Activated T-cell treated with anti-CD3 and anti-CD28 coated beads, Interleukin-2, amount 50 U/mL, for 72 hours (primary cell): ENCODE data around the gene RAB20. TPM values are rescaled to one million over a fixed set of nuclear protein-coding genes. Genes with fewer than 3 reads are reported as not detected.

Source experiments
- ATAC-seq, 2 donors: fragments of 150-1000 bp; cut with Tn5 transposase; replicated peaks in 1 of 2; 2 replicates each; pipeline ENCODE4 v1.10.0; 2021; ENCODE audit warnings: moderate library complexity in 2 of 2, mild to moderate bottlenecking in 1 of 2
- DNase-seq, 2 donors: peaks; one replicate each; pipeline ENCODE4 v3.0.0; 2021 to 2022; ENCODE audit warnings: mixed read lengths in 1 of 2
- H3K27ac Mint-ChIP-seq: one replicate; pipeline ENCODE4 v1.8.0; 2022; ENCODE audit warnings: mild to moderate bottlenecking, moderate library complexity, mixed read lengths
- H3K27me3 Mint-ChIP-seq: one replicate; pipeline ENCODE4 v1.8.0; 2022; ENCODE audit warnings: low read depth, mixed read lengths
- H3K36me3 Mint-ChIP-seq, 2 donors: one replicate each; pipeline ENCODE4 v1.8.0; 2022; ENCODE audit warnings: mixed read lengths in 2 of 2, mild to moderate bottlenecking in 1 of 2; ENCODE audit not compliant: insufficient read depth in 2 of 2
- H3K4me1 Mint-ChIP-seq: one replicate; pipeline ENCODE4 v1.8.0; 2022; ENCODE audit warnings: low read depth, mixed read lengths
- H3K4me3 Mint-ChIP-seq, 2 donors: one replicate each; pipeline ENCODE4 v1.8.0; 2022; ENCODE audit warnings: mild to moderate bottlenecking in 2 of 2, mixed read lengths in 2 of 2, moderate library complexity in 2 of 2
- H3K9me3 Mint-ChIP-seq, 2 donors: one replicate each; pipeline ENCODE4 v1.8.0; 2022; ENCODE audit warnings: mixed read lengths in 2 of 2
- total RNA-seq, 2 donors: library from RNA; stranded (reverse); gene quantifications; one replicate each; pipeline ENCODE4 v1.2.3, GENCODE V29; 2022

RAB20 gene
- total RNA-seq, 2 donors from 2014 or later: 1.8 to 3.0 TPM

DNA sequence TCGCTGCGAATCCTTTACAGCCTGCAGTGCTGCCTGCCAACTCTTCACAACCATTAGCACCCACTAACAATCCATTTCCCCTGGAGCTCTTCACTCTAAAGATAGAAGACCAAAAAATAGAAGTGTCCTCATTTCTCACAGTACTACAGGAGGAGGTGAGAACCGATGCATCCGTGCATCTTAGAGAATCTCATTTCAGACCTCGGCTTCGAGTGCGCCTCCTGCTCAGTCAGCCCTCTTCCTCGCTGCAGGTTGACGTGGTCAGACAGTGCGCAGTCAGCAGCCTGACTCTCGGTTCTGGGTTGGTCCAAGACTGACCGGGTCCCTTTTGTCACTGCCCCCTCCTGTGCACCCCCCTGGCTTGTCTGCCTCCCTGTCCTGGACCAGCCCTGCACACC is 85.3 kb downstream of the RAB20 start:
- no peak overlapping the region for H3K4me3 Mint-ChIP-seq
- H3K36me3 Mint-ChIP-seq: no peaks in the 10 kb centered on the region
- ATAC-seq (no peak), DNase-seq (no peak)
- no peaks in the 10 kb centered on the region for H3K4me1 Mint-ChIP-seq
- no peaks in the 10 kb centered on the region for H3K9me3 Mint-ChIP-seq
- peaks cover 18% of the 10 kb centered on the region for H3K27me3 Mint-ChIP-seq
- H3K27ac Mint-ChIP-seq: no peak overlapping the region

- no peak overlapping the region for H3K4me3 Mint-ChIP-seq
- ATAC-seq: no peak
- no peaks in the 10 kb centered on the region for H3K4me1 Mint-ChIP-seq
- no peak for DNase-seq
- H3K9me3 Mint-ChIP-seq: no peaks in the 10 kb centered on the region
- H3K27me3 Mint-ChIP-seq: peaks cover 23% of the 10 kb centered on the region
- H3K27ac Mint-ChIP-seq: no peak overlapping the region
- H3K36me3 Mint-ChIP-seq: no peaks in the 10 kb centered on the region
Observed at GRCh38 chr13:110475550-110476219, 85.8 kb downstream of the RAB20 start.

DNA sequence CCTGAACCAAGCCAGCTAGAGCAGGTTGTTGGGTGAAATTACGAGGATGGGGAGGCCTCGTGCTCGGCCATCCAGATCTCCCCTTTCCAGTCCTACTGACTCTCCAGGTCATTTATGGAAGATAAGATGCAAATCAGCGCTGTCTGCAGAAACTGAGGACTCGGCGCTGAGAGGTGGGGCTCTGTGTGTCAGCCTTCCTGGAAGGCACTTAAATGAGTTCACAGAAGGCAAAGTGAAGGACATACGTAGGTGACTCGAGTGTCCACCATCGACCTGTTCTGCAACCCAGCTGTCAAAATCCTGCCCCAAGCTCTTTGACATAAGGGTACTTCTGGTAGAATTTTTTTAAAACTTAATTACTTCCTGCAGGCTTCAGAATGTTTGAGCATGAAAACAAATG is 86.4 kb downstream of the RAB20 start:
- no peaks in the 10 kb centered on the region for H3K4me1 Mint-ChIP-seq
- no peaks in the 10 kb centered on the region for H3K36me3 Mint-ChIP-seq
- ATAC-seq: no peak
- H3K4me3 Mint-ChIP-seq: no peak overlapping the region
- peaks cover 28% of the 10 kb centered on the region for H3K27me3 Mint-ChIP-seq
- no peaks in the 10 kb centered on the region for H3K9me3 Mint-ChIP-seq
- no peak for DNase-seq
- H3K27ac Mint-ChIP-seq: no peak overlapping the region

- no peak for ATAC-seq
- Mint-ChIP-seq H3K9me3 (no peaks in the 10 kb centered on the region), H3K27ac (no peak overlapping the region)
Observed at GRCh38 chr13:110474713-110475112, 86.8 kb downstream of the RAB20 start.

More at GRCh38 chr13:110474713-110475112, 86.8 kb downstream of the RAB20 start:
- H3K4me3 Mint-ChIP-seq: no peak overlapping the region
- peaks cover 28% of the 10 kb centered on the region for H3K27me3 Mint-ChIP-seq
- DNase-seq: no peak
- H3K36me3 Mint-ChIP-seq: no peaks in the 10 kb centered on the region
- H3K4me1 Mint-ChIP-seq: no peaks in the 10 kb centered on the region

Other genes with a start within 250 kb of the RAB20 start
- gene NAXD, start 53.8 kb upstream of the RAB20 start, total RNA-seq: 10 to 100 TPM; 27.4 to 29.4 TPM
- 10 to 100 TPM; 42.3 to 59.3 TPM for gene CARS2, start 144.4 kb upstream of the RAB20 start, total RNA-seq
- 10 to 100 TPM; 19.9 to 24.2 TPM for gene ING1, start 152.0 kb upstream of the RAB20 start, total RNA-seq